H9 (cell line): ENCODE results near the gene MYH14. TPM values are rescaled to one million over a fixed set of nuclear protein-coding genes. Genes with fewer than 3 reads are reported as not detected.

Experiments used
- DNase-seq: peaks from one replicate; pipeline ENCODE4 v3.0.0-alpha.2; 2017
- H2AFZ ChIP-seq: one replicate; pipeline ENCODE4 v1.6.1; 2013; ENCODE audit warnings: mild to moderate bottlenecking, low read length, control low read depth, moderate library complexity
- H2AK5ac ChIP-seq: 2 replicates; pipeline ENCODE4 v1.6.1; 2013; ENCODE audit warnings: low read length, control low read depth, mixed read lengths; ENCODE audit not compliant: insufficient read length
- H2BK120ac ChIP-seq: one replicate; pipeline ENCODE4 v1.6.1; 2013; ENCODE audit warnings: low read depth, mild to moderate bottlenecking, low read length, control low read depth, inconsistent platforms; ENCODE audit not compliant: poor library complexity, severe bottlenecking
- H2BK12ac ChIP-seq: 2 replicates; pipeline ENCODE4 v1.6.1; 2013; ENCODE audit warnings: low read length, control low read depth, mixed read lengths, low read depth; ENCODE audit not compliant: insufficient read length
- H2BK15ac ChIP-seq: 2 replicates; pipeline ENCODE4 v1.6.1; 2013; ENCODE audit warnings: low read depth, low read length, control low read depth
- H2BK20ac ChIP-seq: one replicate; pipeline ENCODE4 v1.6.1; 2013; ENCODE audit warnings: low read depth, mild to moderate bottlenecking, low read length, control low read depth, inconsistent platforms; ENCODE audit not compliant: poor library complexity, severe bottlenecking
- H2BK5ac ChIP-seq: 2 replicates; pipeline ENCODE4 v1.6.1; 2013; ENCODE audit warnings: low read length, control low read depth, mixed read lengths; ENCODE audit not compliant: insufficient read length
- H3K14ac ChIP-seq: 2 replicates; pipeline ENCODE4 v1.6.1; 2013; ENCODE audit warnings: low read length, control low read depth; ENCODE audit not compliant: insufficient read depth
- H3K18ac ChIP-seq: 2 replicates; pipeline ENCODE4 v1.6.1; 2013; ENCODE audit warnings: low read depth, mild to moderate bottlenecking, mixed read lengths, low read length, control low read depth; ENCODE audit not compliant: insufficient read length
- H3K23ac ChIP-seq: 2 replicates; pipeline ENCODE4 v1.6.1; 2013; ENCODE audit warnings: low read length, control low read depth, mixed read lengths, low read depth; ENCODE audit not compliant: insufficient read length
- H3K23me2 ChIP-seq: 2 replicates; pipeline ENCODE4 v1.6.1; 2013; ENCODE audit warnings: low read depth, mild to moderate bottlenecking, mixed read lengths, low read length, control low read depth; ENCODE audit not compliant: insufficient read length, poor library complexity, severe bottlenecking
- H3K27ac ChIP-seq: 2 replicates; pipeline ENCODE4 v1.5.1; 2013; ENCODE audit warnings: low read length, control low read depth, mixed read lengths, low read depth; ENCODE audit not compliant: insufficient read length
- H3K27me3 ChIP-seq: 2 replicates; pipeline ENCODE4 v1.6.1; 2013; ENCODE audit warnings: low read length, control low read depth, inconsistent platforms; ENCODE audit not compliant: insufficient read depth
- H3K4ac ChIP-seq: 2 replicates; pipeline ENCODE4 v1.6.1; 2013; ENCODE audit warnings: low read depth, mild to moderate bottlenecking, control low read depth, inconsistent platforms, low read length, moderate library complexity
- H3K4me1 ChIP-seq: 2 replicates; pipeline ENCODE4 v1.6.1; 2013; ENCODE audit warnings: low read length, control low read depth, inconsistent platforms; ENCODE audit not compliant: insufficient read depth
- H3K4me2 ChIP-seq: 2 replicates; pipeline ENCODE4 v1.6.1; 2013; ENCODE audit warnings: low read length, control low read depth, mixed read lengths; ENCODE audit not compliant: insufficient read length, insufficient read depth
- H3K56ac ChIP-seq: 2 replicates; pipeline ENCODE4 v1.6.1; 2013; ENCODE audit warnings: low read depth, mild to moderate bottlenecking, mixed read lengths, low read length, control low read depth; ENCODE audit not compliant: insufficient read length
- H3K79me1 ChIP-seq: 2 replicates; pipeline ENCODE4 v1.6.1; 2013; ENCODE audit warnings: low read depth, mild to moderate bottlenecking, moderate library complexity, low read length, control low read depth, inconsistent platforms; ENCODE audit not compliant: insufficient read depth, poor library complexity, severe bottlenecking
- H3K79me2 ChIP-seq: 2 replicates; pipeline ENCODE4 v1.6.1; 2013; ENCODE audit warnings: low read length, control low read depth, inconsistent platforms; ENCODE audit not compliant: insufficient read depth
- H3K9ac ChIP-seq: 2 replicates; pipeline ENCODE4 v1.6.1; 2013; ENCODE audit warnings: low read length, control low read depth, mixed read lengths; ENCODE audit not compliant: insufficient read length; ENCODE audit errors: extremely low read depth
- H3K9me3 ChIP-seq: one replicate; pipeline ENCODE4 v1.6.1; 2013; ENCODE audit warnings: low read depth, low read length, inconsistent platforms; ENCODE audit not compliant: control insufficient read depth
- H3T11ph ChIP-seq: one replicate; pipeline ENCODE4 v1.6.1; 2013; ENCODE audit warnings: mild to moderate bottlenecking, low read length, control low read depth, inconsistent platforms
- H4K20me1 ChIP-seq: one replicate; pipeline ENCODE4 v1.6.1; 2013; ENCODE audit not compliant: control insufficient read depth, insufficient read length, insufficient read depth
- H4K5ac ChIP-seq: 2 replicates; pipeline ENCODE4 v1.6.1; 2013; ENCODE audit warnings: low read depth, mild to moderate bottlenecking, mixed read lengths, low read length, control low read depth; ENCODE audit not compliant: insufficient read length
- H4K8ac ChIP-seq: replicated peaks from 2 replicates; pipeline ENCODE4 v1.6.1; 2013; ENCODE audit warnings: low read length, control low read depth, mixed read lengths, low read depth; ENCODE audit not compliant: insufficient read length
- H4K91ac ChIP-seq: 2 replicates; pipeline ENCODE4 v1.6.1; 2013; ENCODE audit warnings: low read depth, mild to moderate bottlenecking, moderate library complexity, mixed read lengths, low read length, control low read depth; ENCODE audit not compliant: insufficient read length
- H3K27ac Mint-ChIP-seq, 3 experiments: 2 replicates in 2 of 3; 3 replicates in 1 of 3; pipeline ENCODE4 v1.8.0; 2020 to 2021; ENCODE audit warnings: mixed read lengths in 3 of 3, mild to moderate bottlenecking in 1 of 3, moderate library complexity in 1 of 3
- H3K27me3 Mint-ChIP-seq: 2 replicates; pipeline ENCODE4 v1.8.0; 2021; ENCODE audit warnings: low read depth, mild to moderate bottlenecking, moderate library complexity, mixed read lengths
- H3K36me3 Mint-ChIP-seq, 3 experiments: 2 replicates in 2 of 3; 3 replicates in 1 of 3; pipeline ENCODE4 v1.8.0; 2020 to 2021; ENCODE audit warnings: low read depth in 3 of 3, mixed read lengths in 3 of 3; ENCODE audit not compliant: insufficient read depth in 1 of 3
- H3K4me1 Mint-ChIP-seq, 2 experiments: 2 replicates each; pipeline ENCODE4 v1.8.0; 2020; ENCODE audit warnings: mixed read lengths in 2 of 2
- H3K4me3 Mint-ChIP-seq, 2 experiments: 2 replicates in 1 of 2; 3 replicates in 1 of 2; pipeline ENCODE4 v1.8.0; 2020 to 2021; ENCODE audit warnings: mild to moderate bottlenecking in 2 of 2, mixed read lengths in 2 of 2, moderate library complexity in 1 of 2
- H3K9me3 Mint-ChIP-seq, 2 experiments: 2 replicates in 1 of 2; 3 replicates in 1 of 2; pipeline ENCODE4 v1.8.0; 2020; ENCODE audit warnings: mild to moderate bottlenecking in 2 of 2, mixed read lengths in 2 of 2, moderate library complexity in 1 of 2
- WGBS: extraction: QIAGEN DNeasy Blood & Tissue Kit; methylation state at CpG from one replicate; pipeline ENCODE4 v1.1.7; 2013; ENCODE audit warnings: missing lambda C conversion rate, low lambda C conversion rate, mixed read lengths; ENCODE audit not compliant: insufficient read length; ENCODE audit errors: extremely low coverage; 5-methylcytosine and 5-hydroxymethylcytosine counted together
- total RNA-seq: library from RNA; stranded (reverse); gene quantifications from 2 replicates; pipeline ENCODE4 v1.2.1, GENCODE V29; 2021
- TF ChIP-seq, protein P1 (sequence below): fragments of 200-600 bp; sonication (generic); conservative IDR thresholded peaks from 3 replicates; pipeline ENCODE4 v1.8.0; 2021; ENCODE audit warnings: antibody characterized with exemption, mild to moderate bottlenecking

The MYH14 gene
- total RNA-seq, 1 experiment from 2014 or later: 27.7 TPM

DNA sequence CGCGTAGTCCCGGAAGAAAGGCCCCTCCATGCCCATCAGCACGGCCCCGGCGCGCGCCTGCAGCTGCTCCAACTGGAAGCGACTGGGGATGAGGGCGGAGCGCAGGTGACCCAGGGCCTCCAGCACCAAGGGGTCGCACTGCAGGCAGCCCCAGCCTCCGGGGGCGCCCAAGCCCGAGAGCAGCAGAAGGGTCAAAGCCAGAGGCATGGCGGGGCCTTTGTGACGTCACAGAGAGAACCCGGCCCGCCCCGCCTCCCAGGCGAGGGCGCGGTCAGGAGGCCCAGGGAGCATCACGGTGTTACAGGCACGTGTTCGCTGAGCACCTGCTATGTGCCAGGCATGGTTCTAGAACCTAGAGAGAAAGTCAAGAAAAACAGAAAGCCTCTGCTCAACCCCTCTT, 40.4 kb upstream of the MYH14 start, which contains the start of gene IZUMO2:
Gene IZUMO2, minus strand, starts transcription at position 294 of the 400 bp plus-strand sequence. Its CDS starts 87 bp downstream, at position 207.
- H3K4me1 ChIP-seq: no peaks in the 10 kb centered on the region
- H2BK12ac ChIP-seq: no peak within 1 kb of the TSS
- WGBS: no CpG with 5 or more reads among the region's 26 CpGs
- peaks cover 0 to 5% of the 10 kb centered on the region in 2 experiments; a peak in 1 of 5 replicates for H3K9me3 Mint-ChIP-seq
- H2BK120ac ChIP-seq: no peak within 1 kb of the TSS
- H3K4ac ChIP-seq: no peak within 1 kb of the TSS
- H2BK15ac ChIP-seq: no peak within 1 kb of the TSS
- peaks cover 5% of the 10 kb centered on the region for H3K9me3 ChIP-seq
- H3K23me2 ChIP-seq: no peaks in the 10 kb centered on the region
- H2BK5ac ChIP-seq: no peak within 1 kb of the TSS
- peak within 1 kb of the TSS; percentile 13 for H3K4me2 ChIP-seq
- peak within 1 kb of the TSS; percentile 92 for H3K18ac ChIP-seq
- H3K27ac Mint-ChIP-seq: no peak within 1 kb of the TSS
- peaks cover 4 to 6% of the 10 kb centered on the region in 2 experiments; a peak in 3 of 4 replicates for H3K4me1 Mint-ChIP-seq
- H2AFZ ChIP-seq: no peak within 1 kb of the TSS
- DNase-seq: peak; percentile 82
- H3K14ac ChIP-seq: peak within 1 kb of the TSS; percentile 92
- TF ChIP-seq, protein P1, sequence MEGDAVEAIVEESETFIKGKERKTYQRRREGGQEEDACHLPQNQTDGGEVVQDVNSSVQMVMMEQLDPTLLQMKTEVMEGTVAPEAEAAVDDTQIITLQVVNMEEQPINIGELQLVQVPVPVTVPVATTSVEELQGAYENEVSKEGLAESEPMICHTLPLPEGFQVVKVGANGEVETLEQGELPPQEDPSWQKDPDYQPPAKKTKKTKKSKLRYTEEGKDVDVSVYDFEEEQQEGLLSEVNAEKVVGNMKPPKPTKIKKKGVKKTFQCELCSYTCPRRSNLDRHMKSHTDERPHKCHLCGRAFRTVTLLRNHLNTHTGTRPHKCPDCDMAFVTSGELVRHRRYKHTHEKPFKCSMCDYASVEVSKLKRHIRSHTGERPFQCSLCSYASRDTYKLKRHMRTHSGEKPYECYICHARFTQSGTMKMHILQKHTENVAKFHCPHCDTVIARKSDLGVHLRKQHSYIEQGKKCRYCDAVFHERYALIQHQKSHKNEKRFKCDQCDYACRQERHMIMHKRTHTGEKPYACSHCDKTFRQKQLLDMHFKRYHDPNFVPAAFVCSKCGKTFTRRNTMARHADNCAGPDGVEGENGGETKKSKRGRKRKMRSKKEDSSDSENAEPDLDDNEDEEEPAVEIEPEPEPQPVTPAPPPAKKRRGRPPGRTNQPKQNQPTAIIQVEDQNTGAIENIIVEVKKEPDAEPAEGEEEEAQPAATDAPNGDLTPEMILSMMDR: peak; percentile 30; the same call in 2 of the 3 replicates
- H3K27me3 Mint-ChIP-seq: peaks cover 22% of the 10 kb centered on the region
- H3K27ac ChIP-seq: no peak within 1 kb of the TSS
- no peak within 1 kb of the TSS for H3T11ph ChIP-seq
- H3K9ac ChIP-seq: no peak within 1 kb of the TSS
- no peak within 1 kb of the TSS for H2BK20ac ChIP-seq
- H3K4me3 Mint-ChIP-seq: peak within 1 kb of the TSS in 1 of 2 experiments; percentile 12; a peak in 1 of 5 replicates
- H3K23ac ChIP-seq: no peak within 1 kb of the TSS
- H4K20me1 ChIP-seq: no peaks in the 10 kb centered on the region
- H3K36me3 Mint-ChIP-seq: no peaks in the 10 kb centered on the region
- no peak within 1 kb of the TSS for H4K91ac ChIP-seq
- H4K5ac ChIP-seq: no peak within 1 kb of the TSS
- no peaks in the 10 kb centered on the region for H3K79me1 ChIP-seq
- H3K27me3 ChIP-seq: no peaks in the 10 kb centered on the region
- no peak within 1 kb of the TSS for H3K56ac ChIP-seq
- no peak within 1 kb of the TSS for H4K8ac ChIP-seq
- H3K79me2 ChIP-seq: no peaks in the 10 kb centered on the region
- no peak within 1 kb of the TSS for H2AK5ac ChIP-seq
